Spleen (tissue), 7 donors: ENCODE results near the gene FOXO6.

ENCODE experiments used
- POLR2A ChIP-seq, 3 donors: fragments of 450-650 bp; IDR thresholded peaks; one replicate each; pipeline ENCODE4 v1.5.1; 2017; ENCODE audit warnings: antibody characterized with exemption in 3 of 3, mild to moderate bottlenecking in 1 of 3
- POLR2AphosphoS5 ChIP-seq, 3 donors: sonication (generic); formaldehyde crosslinking; IDR thresholded peaks; one replicate each; pipeline ENCODE4 v1.5.1; 2017; ENCODE audit warnings: antibody characterized with exemption in 3 of 3
- TF ChIP-seq, protein P1 (sequence below), 11 experiments: fragments of 200-600 bp in 7 of 11; fragments of 450-650 bp in 4 of 11; sonication (generic) in 4 of 11; IDR thresholded peaks in 8 of 11; conservative IDR thresholded peaks in 3 of 11; 1 replicate in 7 of 11; 2 replicates in 4 of 11; pipeline versions ENCODE4 v1.4.0 to v1.8.0; 2016 to 2021; ENCODE audit warnings: antibody characterized with exemption in 11 of 11, inconsistent platforms in 4 of 11, mild to moderate bottlenecking in 1 of 11
- donor health status: DM: no; HTN: no; CAD: no; lungs with moderate emphysema.
- donor health status: DM: no; HTN: no; CAD: no.
- donor health status: DM: no; HTN: no; CAD: no.

DNA sequence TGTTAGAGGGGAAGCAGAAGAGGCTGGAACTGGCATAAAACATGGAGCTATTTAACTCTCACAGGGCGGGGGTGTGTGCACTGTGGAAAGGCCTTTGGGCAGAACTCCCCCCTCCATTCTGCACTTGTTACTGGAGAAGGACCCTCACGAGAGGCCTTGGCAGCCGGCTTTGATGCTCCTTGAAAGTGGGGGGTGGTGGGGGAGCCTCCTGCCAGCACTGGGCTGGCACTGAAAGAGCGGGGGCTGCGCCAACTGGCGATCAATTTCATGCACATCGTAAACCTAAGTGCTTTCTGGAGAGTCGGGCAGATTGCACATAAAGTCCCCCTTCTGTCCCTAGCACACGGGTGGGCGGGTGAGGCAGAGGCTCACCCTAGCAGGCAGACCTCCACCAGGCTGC lies 28.9 kb downstream of the FOXO6 start:
- TF ChIP-seq, protein P1, sequence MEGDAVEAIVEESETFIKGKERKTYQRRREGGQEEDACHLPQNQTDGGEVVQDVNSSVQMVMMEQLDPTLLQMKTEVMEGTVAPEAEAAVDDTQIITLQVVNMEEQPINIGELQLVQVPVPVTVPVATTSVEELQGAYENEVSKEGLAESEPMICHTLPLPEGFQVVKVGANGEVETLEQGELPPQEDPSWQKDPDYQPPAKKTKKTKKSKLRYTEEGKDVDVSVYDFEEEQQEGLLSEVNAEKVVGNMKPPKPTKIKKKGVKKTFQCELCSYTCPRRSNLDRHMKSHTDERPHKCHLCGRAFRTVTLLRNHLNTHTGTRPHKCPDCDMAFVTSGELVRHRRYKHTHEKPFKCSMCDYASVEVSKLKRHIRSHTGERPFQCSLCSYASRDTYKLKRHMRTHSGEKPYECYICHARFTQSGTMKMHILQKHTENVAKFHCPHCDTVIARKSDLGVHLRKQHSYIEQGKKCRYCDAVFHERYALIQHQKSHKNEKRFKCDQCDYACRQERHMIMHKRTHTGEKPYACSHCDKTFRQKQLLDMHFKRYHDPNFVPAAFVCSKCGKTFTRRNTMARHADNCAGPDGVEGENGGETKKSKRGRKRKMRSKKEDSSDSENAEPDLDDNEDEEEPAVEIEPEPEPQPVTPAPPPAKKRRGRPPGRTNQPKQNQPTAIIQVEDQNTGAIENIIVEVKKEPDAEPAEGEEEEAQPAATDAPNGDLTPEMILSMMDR (IDR thresholded peaks at IDR 0.05 in 8 of 11, conservative IDR thresholded peaks at IDR 0.05 in 3 of 11): no peak
- TF ChIP-seq POLR2AphosphoS5 (IDR thresholded peaks at IDR 0.05): no peak
- no peak for TF ChIP-seq POLR2A (IDR thresholded peaks at IDR 0.05)
